K562 (cell line): ENCODE measurements around the gene EEF2K. TPM values are rescaled to one million over a fixed set of nuclear protein-coding genes. Genes with fewer than 3 reads are reported as not detected.

ENCODE experiments used
- BRD9 ChIP-seq: fragments of 450-650 bp; IDR thresholded peaks from 2 replicates; pipeline ENCODE4 v1.6.1; 2018; ENCODE audit warnings: low read depth; ENCODE audit not compliant: partially characterized antibody
- HDAC1 ChIP-seq, 2 experiments: fragments of 450-650 bp; IDR thresholded peaks; 2 replicates each; pipeline ENCODE4 v1.6.1; 2016 to 2017; ENCODE audit warnings: inconsistent platforms in 1 of 2, mild to moderate bottlenecking in 1 of 2, moderate library complexity in 1 of 2
- KLF1 ChIP-seq: fragments of 450-650 bp; IDR thresholded peaks from 2 replicates; pipeline ENCODE4 v1.6.1; 2016; ENCODE audit warnings: missing genetic modification characterization, missing compliant biosample characterization
- RBM25 ChIP-seq: fragments of 200-400 bp; formaldehyde crosslinking; IDR thresholded peaks from 2 replicates; pipeline ENCODE4 v1.6.1; 2018; ENCODE audit warnings: low read length, low read depth, moderate library complexity; ENCODE audit not compliant: severe bottlenecking
- SMARCC2 ChIP-seq: fragments of 450-650 bp; IDR thresholded peaks from 2 replicates; pipeline ENCODE4 v1.6.1; 2017; ENCODE audit warnings: antibody characterized with exemption, moderate library complexity, mild to moderate bottlenecking, low read depth
- TEAD2 ChIP-seq: fragments of 450-650 bp; IDR thresholded peaks from 2 replicates; pipeline ENCODE4 v1.6.1; 2016; ENCODE audit warnings: missing genetic modification characterization, control low read depth, missing compliant biosample characterization
- THAP12 ChIP-seq: fragments of 250-450 bp; sonication (Bioruptor Pico); IDR thresholded peaks from 2 replicates; pipeline ENCODE4 v1.9.0; 2021; ENCODE audit warnings: mild to moderate bottlenecking, inconsistent platforms
- TSC22D4 ChIP-seq: fragments of 450-650 bp; IDR thresholded peaks from 2 replicates; pipeline ENCODE4 v1.6.1; 2016; ENCODE audit warnings: missing genetic modification characterization, missing biosample characterization, control low read depth
- ZNF324 ChIP-seq: fragments of 250-450 bp; sonication (Bioruptor Pico); IDR thresholded peaks from 2 replicates; pipeline ENCODE4 v1.4.0; 2020; ENCODE audit warnings: mild to moderate bottlenecking
- polyA plus RNA-seq, 8 experiments: library from polyadenylated mRNA; depleted of rRNA in 4 of 8; stranded (reverse) in 5 of 8; unstranded in 3 of 8; fragments of >200 nt; fragmentation: Nextera tagmentation in 2 of 8; fragmentation: Illumina TruSeq in 1 of 8; extraction: Ambion mirVana in 2 of 8; extraction: Trizol in 1 of 8; gene quantifications; 2 replicates each; pipeline versions ENCODE4 v1.2.1 to v1.2.3, GENCODE V29; 2011 to 2014; ENCODE audit warnings: inconsistent platforms in 1 of 8, missing spikeins in 1 of 8
- total RNA-seq, 7 experiments: library from RNA; depleted of rRNA in 6 of 7; stranded (reverse); fragments of >200 nt in 6 of 7; fragmentation: Illumina TruSeq in 2 of 7; extraction: Trizol in 2 of 7; gene quantifications; 2 replicates each; pipeline versions ENCODE4 v1.2.1 to v1.2.3, GENCODE V29; 2011 to 2021; ENCODE audit warnings: low replicate concordance in 1 of 7
- TF ChIP-seq, protein P1 (sequence below): fragments of 450-650 bp; IDR thresholded peaks from one replicate; pipeline ENCODE4 v1.6.1; 2018; ENCODE audit warnings: mild to moderate bottlenecking, moderate library complexity; ENCODE audit not compliant: partially characterized antibody

The EEF2K gene
- total and polyA plus RNA-seq, 9 of the 15 experiments (the other 6 are each of a cell fraction or from before 2014, with no cell fraction given): 3.0 to 35.2 (median 12.2) TPM

DNA sequence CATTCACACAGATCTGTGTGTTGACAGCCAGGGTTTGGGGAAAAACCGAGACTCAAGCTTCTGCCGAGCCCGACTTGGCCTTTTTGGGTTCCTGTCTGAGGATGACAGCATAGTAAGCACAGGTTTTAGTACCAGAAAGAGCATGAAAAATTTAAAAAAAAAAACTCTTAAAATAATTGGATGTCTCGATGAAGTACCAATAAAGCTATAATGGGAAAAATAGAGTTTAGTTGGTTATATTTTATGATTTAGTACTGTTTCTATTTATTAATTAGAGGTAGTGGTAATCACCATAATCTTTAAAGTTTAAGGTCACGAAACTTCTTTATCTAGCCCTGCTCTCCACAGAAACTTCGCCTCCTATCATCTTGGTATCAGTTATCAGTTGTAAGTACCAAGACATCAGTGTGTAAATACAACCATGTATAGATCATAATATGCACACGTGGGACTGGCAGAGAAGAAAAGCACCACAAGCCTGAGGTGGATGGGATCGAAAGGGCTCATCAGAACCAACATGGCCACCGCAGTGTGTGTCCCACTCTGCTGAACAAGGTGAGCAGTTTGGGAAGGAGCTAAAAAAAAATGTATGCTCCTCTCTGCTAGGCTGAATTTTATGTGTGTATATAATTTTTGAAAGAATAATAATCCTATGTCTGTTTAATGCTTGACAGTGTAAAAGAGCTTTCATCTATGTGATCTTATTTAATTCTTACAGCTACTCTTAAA, 14.4 kb upstream of the EEF2K start (continued):
- TF ChIP-seq, protein P1, sequence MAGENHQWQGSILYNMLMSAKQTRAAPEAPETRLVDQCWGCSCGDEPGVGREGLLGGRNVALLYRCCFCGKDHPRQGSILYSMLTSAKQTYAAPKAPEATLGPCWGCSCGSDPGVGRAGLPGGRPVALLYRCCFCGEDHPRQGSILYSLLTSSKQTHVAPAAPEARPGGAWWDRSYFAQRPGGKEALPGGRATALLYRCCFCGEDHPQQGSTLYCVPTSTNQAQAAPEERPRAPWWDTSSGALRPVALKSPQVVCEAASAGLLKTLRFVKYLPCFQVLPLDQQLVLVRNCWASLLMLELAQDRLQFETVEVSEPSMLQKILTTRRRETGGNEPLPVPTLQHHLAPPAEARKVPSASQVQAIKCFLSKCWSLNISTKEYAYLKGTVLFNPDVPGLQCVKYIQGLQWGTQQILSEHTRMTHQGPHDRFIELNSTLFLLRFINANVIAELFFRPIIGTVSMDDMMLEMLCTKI: no peak
- TF ChIP-seq TSC22D4 (tag): no peak
- TF ChIP-seq KLF1 (tag): no peak
- TF ChIP-seq BRD9: no peak
- TF ChIP-seq TEAD2 (tag): no peak
- 0 out of 2 replicates have a peak, but pooled peaks have one; percentile 36 for TF ChIP-seq SMARCC2
- no peak for TF ChIP-seq THAP12 (CRISPR knock-in tag)
- no peak for TF ChIP-seq RBM25
- TF ChIP-seq HDAC1 (IDR thresholded peaks at IDR 0.05): no peak
- TF ChIP-seq ZNF324 (CRISPR knock-in tag): no peak
- TF ChIP-seq, all 486 proteins: peak for 29
